Skin epidermis (tissue), 12 donors: ENCODE data around the gene WDR64.
"Not testable (repeated sequence)": the region's sequence is repeated elsewhere in the genome, so short reads cannot be mapped to it uniquely, and the experiment has no call there.

Source experiments
- H3K27ac ChIP-seq, 21 experiments: fragments of 200-600 bp; sonication (generic) in 11 of 21; one replicate each; pipeline ENCODE4 v1.5.0; 2020; ENCODE audit warnings: mild to moderate bottlenecking in 3 of 21, inconsistent platforms in 2 of 21, moderate library complexity in 2 of 21
- H3K4me3 ChIP-seq, 7 experiments: fragments of 200-600 bp; sonication (generic) in 2 of 7; one replicate each; pipeline ENCODE4 v1.5.0; 2020; ENCODE audit warnings: inconsistent platforms in 2 of 7, mild to moderate bottlenecking in 2 of 7, moderate library complexity in 1 of 7

The WDR64 gene

GRCh38 chr1:241696172-241696814 is 44.2 kb downstream of the WDR64 start:
- Histone ChIP-seq H3K27ac (no peak overlapping the region), H3K4me3 (no peak overlapping the region)

DNA sequence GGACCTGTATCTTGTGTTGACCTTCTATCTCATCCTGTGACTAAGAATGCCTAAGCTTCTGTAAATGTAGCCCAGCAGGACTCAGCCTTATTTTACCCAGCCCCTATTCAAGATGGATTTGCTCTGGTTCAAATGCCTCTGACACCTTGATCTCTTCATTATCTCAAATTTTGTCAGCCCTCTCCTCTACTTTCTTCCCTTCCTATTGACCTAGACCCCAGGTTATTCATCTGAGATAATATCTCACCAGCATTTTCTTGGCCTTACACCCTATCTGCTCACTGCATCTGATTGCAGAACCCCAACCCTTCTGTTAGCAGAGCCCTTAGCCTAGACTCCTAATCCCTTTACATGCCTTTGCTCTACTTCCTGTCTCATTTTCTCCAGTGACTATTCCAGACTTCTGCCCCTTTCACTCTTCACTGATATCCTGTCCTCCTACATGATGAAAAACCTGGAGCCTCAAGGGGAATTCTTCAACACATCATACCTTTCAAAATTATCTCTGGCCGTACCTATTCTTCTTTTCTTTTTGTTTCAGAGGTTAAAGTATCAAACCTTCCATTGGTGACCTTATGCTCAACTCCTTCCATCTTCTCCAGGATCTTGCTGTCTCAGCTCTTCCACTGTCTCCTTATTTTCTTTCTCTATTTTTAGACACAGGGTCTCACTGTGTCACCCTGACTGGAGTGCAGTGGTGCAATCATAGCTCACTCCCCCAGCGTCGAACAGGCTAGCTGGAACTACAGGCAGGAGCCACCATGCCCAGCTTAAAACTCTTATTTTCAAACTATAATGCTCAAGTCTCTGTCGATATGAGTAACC is 44.9 kb downstream of the WDR64 start:
- Histone ChIP-seq H3K27ac (no peak overlapping the region), H3K4me3 (no peak overlapping the region)

DNA sequence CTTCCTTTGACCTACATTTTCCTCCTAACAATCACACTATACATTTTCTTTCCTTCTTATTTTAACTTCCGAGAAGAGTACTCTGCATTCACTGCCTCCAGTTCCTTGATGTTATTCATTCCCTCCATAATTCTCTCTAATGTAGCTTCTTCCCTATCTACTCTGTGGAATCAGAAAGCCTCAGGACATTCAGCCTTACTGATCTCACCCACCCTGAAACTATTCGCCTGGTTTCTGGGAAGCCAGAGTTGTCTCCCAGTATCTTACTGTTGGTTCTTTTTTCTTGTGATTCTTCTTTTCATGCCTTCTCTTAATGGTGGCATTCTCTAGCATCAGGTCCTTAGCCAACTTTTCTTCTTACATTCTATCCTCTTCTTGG is 45.5 kb downstream of the WDR64 start:
- Histone ChIP-seq H3K4me3 (no peak overlapping the region), H3K27ac (no peak overlapping the region)

- Histone ChIP-seq H3K27ac (no peak overlapping the region), H3K4me3 (no peak overlapping the region)
Measured at GRCh38 chr1:241698177-241698576, 46.1 kb downstream of the WDR64 start.

DNA sequence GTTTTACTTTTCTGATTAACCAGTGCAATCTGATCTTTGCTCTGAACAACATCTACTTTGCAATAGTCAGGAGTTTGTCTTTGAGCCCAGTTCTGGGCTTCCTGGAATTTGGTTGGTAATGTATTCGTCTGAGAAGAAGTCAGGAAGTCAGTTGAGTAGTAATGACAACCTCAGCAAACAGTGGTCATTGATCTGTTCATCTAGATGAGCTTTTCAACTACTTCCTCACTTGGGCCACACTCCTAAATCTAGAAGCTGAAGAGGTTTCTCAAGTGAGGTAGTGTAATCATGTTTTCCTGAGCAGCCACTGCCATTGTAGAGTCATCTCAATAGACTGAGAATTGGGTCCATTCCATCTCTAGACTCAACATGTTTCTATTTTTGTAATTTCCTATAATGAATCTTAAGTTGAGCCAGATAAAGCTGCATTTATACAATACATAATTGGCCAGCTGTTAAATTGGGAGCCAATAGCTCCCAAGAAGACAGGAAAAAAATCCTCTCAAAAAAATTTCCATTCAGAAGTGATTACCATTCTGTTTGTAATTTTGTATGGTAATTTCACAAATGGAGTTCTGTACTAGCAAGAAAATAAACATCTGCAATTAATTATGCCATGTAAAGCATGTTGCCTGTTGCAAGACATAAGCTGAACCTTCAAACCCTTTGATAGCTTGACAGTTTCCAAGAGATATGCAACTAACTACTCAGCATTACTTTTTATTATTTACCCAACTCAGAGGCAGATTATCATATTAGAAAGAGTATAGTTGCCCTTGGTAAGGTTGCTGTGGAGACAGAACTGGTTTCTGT is 49.6 kb downstream of the WDR64 start:
- H3K4me3 ChIP-seq, result no peak overlapping the region
- no peak overlapping the region for H3K27ac ChIP-seq

DNA sequence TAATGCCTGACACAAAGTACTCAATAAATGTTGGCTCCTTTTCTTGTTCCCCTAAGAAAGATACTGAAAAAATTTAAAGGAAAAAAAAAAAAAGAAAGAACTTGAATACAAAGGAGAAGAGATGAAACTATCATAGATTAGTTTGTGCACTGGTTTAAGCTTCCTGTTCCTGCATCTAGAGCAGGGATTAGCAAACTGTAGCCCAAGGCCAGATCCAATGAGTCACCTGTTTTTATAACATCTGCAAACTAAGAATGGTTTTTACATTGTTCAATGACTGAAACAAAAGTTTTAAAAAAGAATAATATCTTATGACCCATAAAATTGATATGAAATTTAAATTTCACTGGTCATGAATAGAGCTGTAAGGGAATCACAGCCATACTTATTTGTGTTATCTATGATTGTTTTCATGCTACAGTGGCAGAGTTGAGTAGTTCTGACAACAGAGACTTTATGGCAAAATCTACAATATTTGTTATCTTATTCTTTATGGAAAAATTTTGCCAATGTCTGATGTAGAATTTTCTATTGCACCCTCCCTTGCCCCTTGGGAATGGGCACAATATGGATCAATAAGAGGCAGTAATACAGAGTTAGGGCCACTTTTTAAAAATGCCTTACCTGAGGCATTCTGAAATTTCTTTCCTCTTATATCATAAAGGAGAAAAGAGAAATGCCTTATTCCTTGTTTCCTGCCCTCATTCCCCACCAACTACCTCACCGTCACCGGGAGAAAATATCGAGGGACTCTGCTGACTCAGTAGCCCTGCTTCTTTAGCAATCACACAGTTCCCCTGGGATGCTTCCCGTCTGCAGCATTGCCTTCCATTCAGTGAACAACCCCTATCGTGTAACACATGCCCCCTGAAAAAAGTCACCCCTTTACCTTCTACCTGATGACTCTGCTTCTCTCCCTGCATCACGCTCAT is 50.6 kb downstream of the WDR64 start:
- Histone ChIP-seq H3K27ac (no peak overlapping the region), H3K4me3 (no peak overlapping the region)

DNA sequence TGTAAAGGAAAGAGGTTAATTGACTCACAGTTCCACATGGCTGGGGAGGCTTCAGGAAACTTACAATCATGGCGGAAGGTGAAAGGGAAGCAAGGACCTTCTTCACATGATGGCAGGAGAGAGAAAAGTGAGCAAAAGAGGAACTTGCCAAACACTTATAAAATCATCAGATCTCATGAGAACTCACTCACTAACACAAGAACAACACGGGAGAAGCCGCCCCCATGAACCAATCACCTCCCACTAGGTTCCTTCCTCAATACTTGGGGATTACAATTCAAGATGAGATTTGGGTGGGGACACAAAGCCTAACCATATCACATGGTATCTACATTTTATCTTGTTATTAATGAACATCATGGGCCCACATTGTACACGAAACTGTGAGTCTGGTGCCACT is 51.7 kb downstream of the WDR64 start:
- not testable (repeated sequence) for H3K4me3 ChIP-seq, H3K27ac ChIP-seq

GRCh38 chr1:241706257-241706656 is 54.2 kb downstream of the WDR64 start:
- Histone ChIP-seq H3K27ac (no peak overlapping the region), H3K4me3 (no peak overlapping the region)

GRCh38 chr1:241706967-241707366 is 54.9 kb downstream of the WDR64 start:
- Histone ChIP-seq H3K27ac (no peak overlapping the region), H3K4me3 (no peak overlapping the region)

GRCh38 chr1:241707442-241707841 is 55.4 kb downstream of the WDR64 start:
- H3K4me3 ChIP-seq, result no peak overlapping the region
- H3K27ac ChIP-seq, result no peak overlapping the region

DNA sequence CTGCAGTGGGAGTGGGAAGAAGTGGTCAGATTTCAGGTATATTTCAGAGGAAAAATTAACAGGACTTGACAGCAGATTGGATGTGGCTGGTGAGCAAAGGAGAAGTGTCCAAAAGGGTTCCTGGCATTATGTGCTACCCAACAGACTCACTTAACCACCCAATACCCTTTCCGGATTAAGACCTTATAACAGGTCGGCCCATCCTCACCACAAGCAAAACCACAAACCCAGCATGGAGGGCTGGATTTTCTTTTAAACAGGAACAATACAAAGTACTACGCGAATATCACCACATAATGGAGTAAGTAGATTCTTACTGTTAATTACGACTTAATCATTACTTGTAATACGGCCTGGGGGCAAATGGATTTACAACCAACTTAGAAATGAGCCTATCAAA is 59.2 kb downstream of the WDR64 start:
- H3K27ac ChIP-seq, result no peak overlapping the region
- no peak overlapping the region for H3K4me3 ChIP-seq

- Histone ChIP-seq H3K4me3 (no peak overlapping the region), H3K27ac (no peak overlapping the region)
Measured at GRCh38 chr1:241713316-241713715, 61.2 kb downstream of the WDR64 start.

GRCh38 chr1:241714321-241715218 is 62.5 kb downstream of the WDR64 start:
- Histone ChIP-seq H3K27ac (no peak overlapping the region), H3K4me3 (no peak overlapping the region)

- Histone ChIP-seq H3K27ac (no peak overlapping the region), H3K4me3 (no peak overlapping the region)
Measured at GRCh38 chr1:241715435-241715834, 63.4 kb downstream of the WDR64 start.

- no peak overlapping the region for H3K4me3 ChIP-seq
- H3K27ac ChIP-seq, result no peak overlapping the region
Measured at GRCh38 chr1:241715956-241716355, 63.9 kb downstream of the WDR64 start.

GRCh38 chr1:241716915-241717656 is 65.0 kb downstream of the WDR64 start:
- Histone ChIP-seq H3K27ac (no peak overlapping the region), H3K4me3 (no peak overlapping the region)

- Histone ChIP-seq H3K27ac (no peak overlapping the region), H3K4me3 (no peak overlapping the region)
Measured at GRCh38 chr1:241717975-241718374, 65.9 kb downstream of the WDR64 start.

GRCh38 chr1:241721011-241721410 is 68.9 kb downstream of the WDR64 start:
- Histone ChIP-seq H3K4me3 (no peak overlapping the region), H3K27ac (no peak overlapping the region)
